Lower lobe of right lung (tissue), 2 donors: Measurements from ENCODE around the gene ATXN7L1. TPM values are rescaled to one million over a fixed set of nuclear protein-coding genes. Genes with fewer than 3 reads are reported as not detected.

Experiments
- ATAC-seq, 2 donors: fragments of 200-7000 bp; cut with Tn5 transposase; one replicate each; pipeline ENCODE4 v1.9.1; 2020 to 2022; ENCODE audit warnings: mild to moderate bottlenecking in 2 of 2, moderate library complexity in 2 of 2
- DNase-seq: peaks from one replicate; pipeline ENCODE4 v3.0.0-alpha.2; 2020
- H3K27ac ChIP-seq: fragments of 200-600 bp; one replicate; pipeline ENCODE4 v1.8.0; 2022
- H3K27me3 ChIP-seq: fragments of 200-600 bp; one replicate; pipeline ENCODE4 v1.8.0; 2022; ENCODE audit warnings: low read depth
- H3K36me3 ChIP-seq: fragments of 200-600 bp; one replicate; pipeline ENCODE4 v1.8.0; 2022; ENCODE audit warnings: mild to moderate bottlenecking
- H3K4me1 ChIP-seq: fragments of 200-600 bp; one replicate; pipeline ENCODE4 v1.8.0; 2022
- H3K4me3 ChIP-seq: fragments of 200-600 bp; one replicate; pipeline ENCODE4 v1.8.0; 2022; ENCODE audit warnings: mild to moderate bottlenecking
- H3K9me3 ChIP-seq: fragments of 200-600 bp; one replicate; pipeline ENCODE4 v1.8.0; 2022
- CTCF ChIP-seq: fragments of 200-600 bp; IDR thresholded peaks from one replicate; pipeline ENCODE4 v1.8.0; 2022; ENCODE audit warnings: antibody characterized with exemption, mild to moderate bottlenecking
- intact Hi-C: fragments of 100-400 bp; cut with DNase I; formaldehyde crosslinking; loops from one replicate; pipeline ENCODE4 v1.11.0; 2022
- total RNA-seq: library from RNA; stranded (reverse); fragmentation: NEBNext Ultra II Directional; extraction: Animal tissue kit (Norgen Biotek cat#: 25700); gene quantifications from one replicate; pipeline ENCODE4 v1.2.1, GENCODE V29; 2021
- donor health status: DM: no; HTN: yes; CAD: no; lungs with severe emphysema.

The ATXN7L1 gene
- total RNA-seq, 1 donor from 2014 or later = 17.7 TPM

GRCh38 chr7:105594034-105594433 lies 282.4 kb downstream of the ATXN7L1 start:
- DNase-seq (no peak), ATAC-seq (no peak)
- no peaks in the 10 kb centered on the region for H3K27me3 ChIP-seq
- H3K4me1 ChIP-seq = peaks cover 4% of the 10 kb centered on the region
- H3K4me3 ChIP-seq = no peak overlapping the region
- H3K9me3 ChIP-seq = no peaks in the 10 kb centered on the region
- no peak overlapping the region for H3K27ac ChIP-seq
- TF ChIP-seq CTCF = no peak
- intact Hi-C loops = no loop called here
- H3K36me3 ChIP-seq = no peaks in the 10 kb centered on the region

- Histone ChIP-seq H3K36me3 (no peaks in the 10 kb centered on the region), H3K9me3 (no peaks in the 10 kb centered on the region), H3K4me3 (no peak overlapping the region), H3K27me3 (no peaks in the 10 kb centered on the region), H3K27ac (no peak overlapping the region), H3K4me1 (peaks cover 4% of the 10 kb centered on the region)
- no peak for TF ChIP-seq CTCF
- ATAC-seq (no peak), DNase-seq (no peak)
- intact Hi-C loops = no loop called here
These were observed 284.9 kb downstream of the ATXN7L1 start for GRCh38 chr7:105591522-105591921.

GRCh38 chr7:105590793-105591192 lies 285.6 kb downstream of the ATXN7L1 start:
- no peak for TF ChIP-seq CTCF
- Histone ChIP-seq H3K4me1 (peaks cover 4% of the 10 kb centered on the region), H3K27ac (no peak overlapping the region), H3K4me3 (no peak overlapping the region), H3K9me3 (no peaks in the 10 kb centered on the region), H3K27me3 (no peaks in the 10 kb centered on the region), H3K36me3 (no peaks in the 10 kb centered on the region)
- DNase-seq (no peak), ATAC-seq (no peak)
- intact Hi-C loops = no loop called here

- peak; percentile 45 for TF ChIP-seq CTCF
- no peak overlapping the region for H3K27ac ChIP-seq
- no peak overlapping the region for H3K4me3 ChIP-seq
- H3K27me3 ChIP-seq = no peaks in the 10 kb centered on the region
- peaks cover 4% of the 10 kb centered on the region for H3K4me1 ChIP-seq
- DNase-seq = no peak
- peak; percentile 76 to 84 for ATAC-seq
- no peaks in the 10 kb centered on the region for H3K36me3 ChIP-seq
- H3K9me3 ChIP-seq = no peaks in the 10 kb centered on the region
- intact Hi-C loops = no loop called here
These were observed 286.9 kb downstream of the ATXN7L1 start for GRCh38 chr7:105589356-105590077.

- no peak for TF ChIP-seq CTCF
- Histone ChIP-seq H3K4me1 (peaks cover 4% of the 10 kb centered on the region), H3K27ac (no peak overlapping the region), H3K4me3 (no peak overlapping the region), H3K27me3 (no peaks in the 10 kb centered on the region), H3K9me3 (no peaks in the 10 kb centered on the region), H3K36me3 (no peaks in the 10 kb centered on the region)
- no peak for DNase-seq
- no peak for ATAC-seq
- intact Hi-C loops = no loop called here
These were observed 288.3 kb downstream of the ATXN7L1 start for GRCh38 chr7:105587909-105588635.
